NCI-H146 treated with DMSO at 0.1 percent for 48 hours (cell line): ENCODE results near the gene MAP3K2.

Experiments used
- DNase-seq: peaks from one replicate; lab custom pipeline; 2025; ENCODE audit not compliant: unreplicated experiment; lab: John Stamatoyannopoulos, UW

Gene MAP3K2

GRCh38 chr2:127305990-127306585 is 81.7 kb downstream of the MAP3K2 start:
- no peak for DNase-seq

GRCh38 chr2:127302168-127302567 is 85.6 kb downstream of the MAP3K2 start:
- DNase-seq = no peak

- peak; percentile 89 for DNase-seq
Observed at GRCh38 chr2:127293748-127294562, 93.8 kb downstream of the MAP3K2 start, which contains the start of gene ERCC3. ERCC3 (minus strand) TSS chr2:127294144; CDS start chr2:127294081, 63 bp downstream.

GRCh38 chr2:127293386-127293747 is 94.4 kb downstream of the MAP3K2 start:
- DNase-seq = no peak

- no peak for DNase-seq
Observed at GRCh38 chr2:127288274-127288673, 99.5 kb downstream of the MAP3K2 start.

- DNase-seq = no peak
Observed at GRCh38 chr2:127283275-127283674, 104.5 kb downstream of the MAP3K2 start.

GRCh38 chr2:127280693-127281092 is 107.1 kb downstream of the MAP3K2 start:
- DNase-seq = no peak

- no peak for DNase-seq
Observed at GRCh38 chr2:127279781-127280180, 108.0 kb downstream of the MAP3K2 start.

GRCh38 chr2:127278959-127279358 is 108.8 kb downstream of the MAP3K2 start:
- DNase-seq = no peak

- DNase-seq = no peak
Observed at GRCh38 chr2:127277028-127277427, 110.7 kb downstream of the MAP3K2 start.

- DNase-seq = no peak
Observed at GRCh38 chr2:127275789-127276188, 112.0 kb downstream of the MAP3K2 start.

- DNase-seq = no peak
Observed at GRCh38 chr2:127275356-127275755, 112.4 kb downstream of the MAP3K2 start.

GRCh38 chr2:127270663-127271062 is 117.1 kb downstream of the MAP3K2 start:
- no peak for DNase-seq

- no peak for DNase-seq
Observed at GRCh38 chr2:127261804-127262406, 125.9 kb downstream of the MAP3K2 start.

GRCh38 chr2:127259355-127259754 is 128.4 kb downstream of the MAP3K2 start:
- DNase-seq = no peak

GRCh38 chr2:127256866-127257265 is 130.9 kb downstream of the MAP3K2 start:
- DNase-seq = no peak

GRCh38 chr2:127256381-127256780 is 131.4 kb downstream of the MAP3K2 start:
- DNase-seq = no peak

- no peak for DNase-seq
Observed at GRCh38 chr2:127255721-127256120, 132.1 kb downstream of the MAP3K2 start.

- no peak for DNase-seq
Observed at GRCh38 chr2:127255146-127255545, 132.6 kb downstream of the MAP3K2 start.

GRCh38 chr2:127254386-127254981 is 133.3 kb downstream of the MAP3K2 start:
- DNase-seq = no peak
